Urinary bladder (tissue), 4 donors: Measurements from ENCODE around the gene TMCC3. TPM values are rescaled to one million over a fixed set of nuclear protein-coding genes. Genes with fewer than 3 reads are reported as not detected.

ENCODE experiments used
- DNase-seq: peaks from one replicate; pipeline ENCODE4 v3.0.0-alpha.2; 2015; ENCODE audit errors: extremely low spot score
- H3K27ac ChIP-seq: one replicate; pipeline ENCODE4 v1.5.1; 2013; ENCODE audit warnings: low read depth, mild to moderate bottlenecking, moderate library complexity
- H3K36me3 ChIP-seq: one replicate; pipeline ENCODE4 v1.6.1; 2013; ENCODE audit warnings: mild to moderate bottlenecking, moderate library complexity; ENCODE audit not compliant: insufficient read depth
- H3K4me1 ChIP-seq: one replicate; pipeline ENCODE4 v1.6.1; 2013; ENCODE audit warnings: mild to moderate bottlenecking, moderate library complexity; ENCODE audit not compliant: insufficient read depth
- H3K4me3 ChIP-seq: one replicate; pipeline ENCODE4 v1.5.1; 2013; ENCODE audit warnings: low read depth, low read length
- WGBS: extraction: QIAGEN DNeasy Blood & Tissue Kit; methylation state at CpG from one replicate; pipeline ENCODE4 v1.1.7; 2013; 5-methylcytosine and 5-hydroxymethylcytosine counted together
- polyA plus RNA-seq: library from polyadenylated mRNA; stranded (reverse); fragments of 200-250 nt; gene quantifications from one replicate; pipeline ENCODE4 v1.2.3, GENCODE V29; 2013
- total RNA-seq: library from RNA; depleted of rRNA; stranded (reverse); fragments of >200 nt; gene quantifications from one replicate; pipeline ENCODE4 v1.2.3, GENCODE V29; 2014
- donor health status: healthy with polysubstance abuse.
- donor health status: healthy.

The TMCC3 gene
- total and polyA plus RNA-seq, 2 donors, result 10.0 to 11.7 TPM

GRCh38 chr12:94637390-94638113 is 12.8 kb downstream of the TMCC3 start:
- WGBS, result 96% methylated on average over 4 of the region's 4 CpGs
- no peak for DNase-seq
- no peaks in the 10 kb centered on the region for H3K4me1 ChIP-seq
- no peaks in the 10 kb centered on the region for H3K36me3 ChIP-seq
- no peak overlapping the region for H3K27ac ChIP-seq
- H3K4me3 ChIP-seq, result no peak overlapping the region

GRCh38 chr12:94636462-94637085 is 13.8 kb downstream of the TMCC3 start:
- 88% methylated on average over 3 of the region's 3 CpGs for WGBS
- Histone ChIP-seq H3K27ac (no peak overlapping the region), H3K4me1 (no peaks in the 10 kb centered on the region), H3K4me3 (no peak overlapping the region), H3K36me3 (no peaks in the 10 kb centered on the region)
- no peak for DNase-seq

GRCh38 chr12:94634717-94635116 is 15.6 kb downstream of the TMCC3 start:
- 96% methylated on average over 2 of the region's 2 CpGs for WGBS
- no peak overlapping the region for H3K27ac ChIP-seq
- no peak for DNase-seq

GRCh38 chr12:94633401-94633800 is 17.0 kb downstream of the TMCC3 start:
- H3K27ac ChIP-seq, result no peak overlapping the region
- H3K36me3 ChIP-seq, result no peaks in the 10 kb centered on the region
- no peak for DNase-seq
- 99% methylated on average over 1 of the region's 1 CpG for WGBS
- H3K4me3 ChIP-seq, result no peak overlapping the region
- H3K4me1 ChIP-seq, result no peaks in the 10 kb centered on the region

More at GRCh38 chr12:94634717-94635116, 15.6 kb downstream of the TMCC3 start:
- no peaks in the 10 kb centered on the region for H3K36me3 ChIP-seq
- H3K4me3 ChIP-seq, result no peak overlapping the region
- H3K4me1 ChIP-seq, result no peaks in the 10 kb centered on the region

GRCh38 chr12:94631058-94631457 is 19.3 kb downstream of the TMCC3 start:
- Histone ChIP-seq H3K27ac (no peak overlapping the region), H3K36me3 (no peaks in the 10 kb centered on the region), H3K4me3 (no peak overlapping the region), H3K4me1 (no peaks in the 10 kb centered on the region)
- no peak for DNase-seq
- WGBS, result 92% methylated on average over 3 of the region's 3 CpGs

- DNase-seq, result no peak
- Histone ChIP-seq H3K4me1 (no peaks in the 10 kb centered on the region), H3K36me3 (no peaks in the 10 kb centered on the region), H3K27ac (no peak overlapping the region), H3K4me3 (no peak overlapping the region)
- 89% methylated on average over 6 of the region's 6 CpGs for WGBS
These were observed 21.4 kb downstream of the TMCC3 start for GRCh38 chr12:94628819-94629472.

- 94% methylated on average over 4 of the region's 4 CpGs for WGBS
- Histone ChIP-seq H3K36me3 (no peaks in the 10 kb centered on the region), H3K4me3 (no peak overlapping the region), H3K27ac (no peak overlapping the region), H3K4me1 (no peaks in the 10 kb centered on the region)
- no peak for DNase-seq
These were observed 22.0 kb downstream of the TMCC3 start for GRCh38 chr12:94628369-94628768.

- DNase-seq, result no peak
- 96% methylated on average over 6 of the region's 6 CpGs for WGBS
- Histone ChIP-seq H3K36me3 (no peaks in the 10 kb centered on the region), H3K4me3 (no peak overlapping the region), H3K4me1 (no peaks in the 10 kb centered on the region), H3K27ac (no peak overlapping the region)
These were observed 24.8 kb downstream of the TMCC3 start for GRCh38 chr12:94625531-94625930.

- no peaks in the 10 kb centered on the region for H3K36me3 ChIP-seq
- 79% methylated on average over 11 of the region's 11 CpGs for WGBS
- H3K4me3 ChIP-seq, result no peak overlapping the region
- H3K4me1 ChIP-seq, result no peaks in the 10 kb centered on the region
- H3K27ac ChIP-seq, result no peak overlapping the region
- DNase-seq, result no peak
These were observed 27.0 kb downstream of the TMCC3 start for GRCh38 chr12:94623161-94623920.

GRCh38 chr12:94622475-94622874 is 27.9 kb downstream of the TMCC3 start:
- H3K4me3 ChIP-seq, result no peak overlapping the region

GRCh38 chr12:94621662-94622359 is 28.5 kb downstream of the TMCC3 start:
- no peak overlapping the region for H3K4me3 ChIP-seq
- WGBS, result 69% methylated on average over 7 of the region's 7 CpGs
- H3K36me3 ChIP-seq, result no peaks in the 10 kb centered on the region
- H3K4me1 ChIP-seq, result no peaks in the 10 kb centered on the region
- no peak overlapping the region for H3K27ac ChIP-seq
- DNase-seq, result no peak

More at GRCh38 chr12:94622475-94622874, 27.9 kb downstream of the TMCC3 start:
- 26% methylated on average over 4 of the region's 4 CpGs for WGBS
- Histone ChIP-seq H3K4me1 (no peaks in the 10 kb centered on the region), H3K27ac (no peak overlapping the region), H3K36me3 (no peaks in the 10 kb centered on the region)
- DNase-seq, result no peak

GRCh38 chr12:94620621-94621020 is 29.7 kb downstream of the TMCC3 start:
- Histone ChIP-seq H3K27ac (no peak overlapping the region), H3K36me3 (no peaks in the 10 kb centered on the region), H3K4me1 (no peaks in the 10 kb centered on the region), H3K4me3 (no peak overlapping the region)
- no peak for DNase-seq
- WGBS, result 85% methylated on average over 3 of the region's 3 CpGs
